CD14-positive monocyte (primary cell): ENCODE results near the gene POLR2C. TPM values are rescaled to one million over a fixed set of nuclear protein-coding genes. Genes with fewer than 3 reads are reported as not detected.

ENCODE experiments used
- DNase-seq, 3 donors: peaks; one replicate each; pipeline ENCODE4 v3.0.0-alpha.2; 2011 to 2022
- H2AFZ ChIP-seq: 2 replicates; pipeline ENCODE4 v1.6.0; 2012; ENCODE audit warnings: mild to moderate bottlenecking, low read depth, low read length, inconsistent platforms; ENCODE audit not compliant: insufficient read depth, poor library complexity, severe bottlenecking
- H3K27ac ChIP-seq, 2 donors: 1 replicate in 1 of 2; 2 replicates in 1 of 2; pipeline ENCODE4 v1.5.1; 2012 to 2013; ENCODE audit warnings: low read length in 2 of 2, control low read depth in 1 of 2, inconsistent platforms in 1 of 2, low read depth in 1 of 2, mild to moderate bottlenecking in 1 of 2
- H3K27me3 ChIP-seq, 2 donors: one replicate each; pipeline versions ENCODE4 v1.6.0 to v1.6.1; 2011 to 2013; ENCODE audit warnings: low read length in 2 of 2; ENCODE audit not compliant: control insufficient read depth in 2 of 2, insufficient read depth in 2 of 2
- H3K36me3 ChIP-seq, 2 donors: replicated peaks in 1 of 2; 1 replicate in 1 of 2; 2 replicates in 1 of 2; pipeline versions ENCODE4 v1.5.1 to v1.6.1; 2012 to 2013; ENCODE audit warnings: low read length in 2 of 2, control low read depth in 1 of 2, inconsistent platforms in 1 of 2, mild to moderate bottlenecking in 1 of 2; ENCODE audit not compliant: insufficient read depth in 2 of 2, control insufficient read depth in 1 of 2
- H3K4me1 ChIP-seq, 2 donors: 1 replicate in 1 of 2; 2 replicates in 1 of 2; pipeline versions ENCODE4 v1.5.1 to v1.6.1; 2012 to 2013; ENCODE audit warnings: low read length in 2 of 2, control low read depth in 1 of 2, inconsistent platforms in 1 of 2, mild to moderate bottlenecking in 1 of 2, moderate library complexity in 1 of 2; ENCODE audit not compliant: insufficient read depth in 2 of 2, control insufficient read depth in 1 of 2
- H3K4me2 ChIP-seq: replicated peaks from 2 replicates; pipeline ENCODE3; 2012; ENCODE audit warnings: low read length, moderate library complexity, mild to moderate bottlenecking; ENCODE audit not compliant: poor library complexity, severe bottlenecking; ENCODE audit errors: extremely low read depth
- H3K4me3 ChIP-seq, 3 experiments: fragments of 200-600 bp in 1 of 3; sonication (generic) in 1 of 3; replicated peaks in 1 of 3; 1 replicate in 2 of 3; 2 replicates in 1 of 3; pipeline ENCODE4 v1.5.1; 2011 to 2013; ENCODE audit warnings: low read length in 3 of 3, mild to moderate bottlenecking in 3 of 3, control low read depth in 2 of 3, low read depth in 2 of 3, inconsistent platforms in 1 of 3, moderate library complexity in 1 of 3
- H3K79me2 ChIP-seq: 2 replicates; pipeline ENCODE4 v1.6.0; 2012; ENCODE audit warnings: mild to moderate bottlenecking, control low read depth, inconsistent platforms, low read length, moderate library complexity; ENCODE audit not compliant: insufficient read depth
- H3K9ac ChIP-seq: 2 replicates; pipeline ENCODE4 v1.6.0; 2017; ENCODE audit warnings: low read length, mild to moderate bottlenecking; ENCODE audit not compliant: insufficient read depth, poor library complexity, severe bottlenecking
- H3K9me3 ChIP-seq, 2 donors: replicated peaks in 1 of 2; 1 replicate in 1 of 2; 2 replicates in 1 of 2; pipeline versions ENCODE4 v1.5.1 to v1.6.1; 2012 to 2013; ENCODE audit warnings: low read length in 2 of 2, control low read depth in 1 of 2; ENCODE audit not compliant: control insufficient read depth in 1 of 2, insufficient read depth in 1 of 2
- H4K20me1 ChIP-seq: 2 replicates; pipeline ENCODE4 v1.6.0; 2012; ENCODE audit warnings: mild to moderate bottlenecking, low read length, control low read depth, moderate library complexity; ENCODE audit not compliant: insufficient read depth
- H3K27ac Mint-ChIP-seq, 7 donors: one replicate each; pipeline ENCODE4 v1.8.0; 2020; ENCODE audit warnings: mild to moderate bottlenecking in 7 of 7, mixed read lengths in 7 of 7, moderate library complexity in 6 of 7, inconsistent platforms in 2 of 7
- H3K27me3 Mint-ChIP-seq, 3 donors: one replicate each; pipeline ENCODE4 v1.8.0; 2021 to 2022; ENCODE audit warnings: low read depth in 3 of 3, mild to moderate bottlenecking in 3 of 3, mixed read lengths in 3 of 3, moderate library complexity in 3 of 3, inconsistent platforms in 1 of 3
- H3K36me3 Mint-ChIP-seq, 2 donors: one replicate each; pipeline ENCODE4 v1.8.0; 2020; ENCODE audit warnings: mixed read lengths in 2 of 2, inconsistent platforms in 1 of 2, mild to moderate bottlenecking in 1 of 2
- H3K4me1 Mint-ChIP-seq: one replicate; pipeline ENCODE4 v1.8.0; 2020; ENCODE audit warnings: mild to moderate bottlenecking, mixed read lengths
- H3K4me3 Mint-ChIP-seq, 2 donors: one replicate each; pipeline ENCODE4 v1.8.0; 2020; ENCODE audit warnings: mild to moderate bottlenecking in 2 of 2, mixed read lengths in 2 of 2, moderate library complexity in 1 of 2
- H3K9me3 Mint-ChIP-seq, 7 donors: one replicate each; pipeline ENCODE4 v1.8.0; 2020 to 2022; ENCODE audit warnings: mixed read lengths in 7 of 7, mild to moderate bottlenecking in 6 of 7, moderate library complexity in 6 of 7, inconsistent platforms in 2 of 7
- CTCF ChIP-seq: fragments of 200-600 bp; IDR thresholded peaks from one replicate; pipeline ENCODE4 v1.8.0; 2022; ENCODE audit warnings: antibody characterized with exemption, mild to moderate bottlenecking
- WGBS: methylation state at CpG from one replicate; pipeline ENCODE4 v1.1.5; 2013; ENCODE audit warnings: missing lambda C conversion rate; ENCODE audit not compliant: insufficient coverage; 5-methylcytosine and 5-hydroxymethylcytosine counted together
- intact Hi-C, 2 donors: fragments of 100-400 bp; cut with micrococcal nuclease; formaldehyde crosslinking; loops; one replicate each; pipeline versions ENCODE4 v1.15.0 to v1.15.1; 2023
- polyA plus RNA-seq, 3 donors: library from polyadenylated mRNA; depleted of rRNA in 1 of 3; unstranded in 2 of 3; stranded (reverse) in 1 of 3; fragments of 300-500 nt in 2 of 3; fragments of >200 nt in 1 of 3; fragmentation: Illumina TruSeq in 2 of 3; gene quantifications; 1 replicate in 2 of 3; 2 replicates in 1 of 3; pipeline ENCODE4 v1.2.3, GENCODE V29; 2012 to 2021

Gene POLR2C
- polyA plus RNA-seq, 3 donors = 22.6 to 51.3 (median 24.4) TPM

GRCh38 chr16:57462978-57463362 lies 491 bp downstream of the POLR2C start:
- Histone ChIP-seq H3K36me3 (peaks cover 60 to 65% of the 10 kb centered on the region in 2 donors), H3K4me2 (peak overlapping the region; percentile 88), H2AFZ (peak overlapping the region; percentile 78), H3K79me2 (peaks cover 24% of the 10 kb centered on the region), H3K9me3 (no peaks in the 10 kb centered on the region), H3K9ac (peak overlapping the region; percentile 69), H3K27ac (peak overlapping the region in 1 of 2 donors; percentile 80), H3K4me1 (peaks cover 9 to 11% of the 10 kb centered on the region in 2 donors), H4K20me1 (peaks cover 13% of the 10 kb centered on the region), H3K4me3 (peak overlapping the region; percentile 53 to 85 (median 74)), H3K27me3 (no peaks in the 10 kb centered on the region)
- peak overlapping the region; percentile 70 to 99 (median 97) for H3K27ac Mint-ChIP-seq
- H3K9me3 Mint-ChIP-seq = no peaks in the 10 kb centered on the region
- H3K4me1 Mint-ChIP-seq = peaks cover 22% of the 10 kb centered on the region
- intact Hi-C loops = loop anchor here in 1 of 2 donors (2.0 to 10.0 kb wide), 2 partner anchors 16 to 272 kb away; partner anchors contain the start of genes CIAPIN1, COQ9 and KATNB1
- TF ChIP-seq CTCF = no peak
- peaks cover 66% of the 10 kb centered on the region in 2 donors for H3K36me3 Mint-ChIP-seq
- WGBS = 0% methylated on average over 3 of the region's 16 CpGs
- DNase-seq = no peak
- H3K4me3 Mint-ChIP-seq = peak overlapping the region; percentile 99
- peaks cover 0 to 3% (median 3%) of the 10 kb centered on the region in 3 donors for H3K27me3 Mint-ChIP-seq

GRCh38 chr16:57464523-57464922 lies 2.0 kb downstream of the POLR2C start:
- Histone ChIP-seq H3K4me1 (peaks cover 9 to 11% of the 10 kb centered on the region in 2 donors), H3K36me3 (peaks cover 60 to 65% of the 10 kb centered on the region in 2 donors), H3K79me2 (peaks cover 24% of the 10 kb centered on the region), H3K27me3 (no peaks in the 10 kb centered on the region), H3K9me3 (no peaks in the 10 kb centered on the region), H3K27ac (no peak overlapping the region), H3K4me3 (no peak overlapping the region), H4K20me1 (peaks cover 17% of the 10 kb centered on the region), H2AFZ (no peak overlapping the region), H3K9ac (no peak overlapping the region), H3K4me2 (no peak overlapping the region)
- no CpG with 5 or more reads among the region's 2 CpGs for WGBS
- DNase-seq = no peak
- peaks cover 67 to 69% of the 10 kb centered on the region in 2 donors for H3K36me3 Mint-ChIP-seq
- H3K27me3 Mint-ChIP-seq = peaks cover 0 to 3% (median 2%) of the 10 kb centered on the region in 3 donors
- no peak overlapping the region for H3K4me3 Mint-ChIP-seq
- peaks cover 22% of the 10 kb centered on the region for H3K4me1 Mint-ChIP-seq
- H3K9me3 Mint-ChIP-seq = no peaks in the 10 kb centered on the region
- intact Hi-C loops = loop anchor here in 1 of 2 donors (10.0 kb wide), 1 partner anchor 270 kb away; the partner anchor contains the start of gene KATNB1
- no peak for TF ChIP-seq CTCF
- no peak overlapping the region for H3K27ac Mint-ChIP-seq
